ENCODE measurements around the gene AHSP. TPM values are rescaled to one million over a fixed set of nuclear protein-coding genes. Genes with fewer than 3 reads are reported as not detected.
"Not testable (repeated sequence)": the region's sequence is repeated elsewhere in the genome, so short reads cannot be mapped to it uniquely, and the experiment has no call there.

AHSP gene
- total and polyA plus RNA-seq, 4 donors, result 0.48 to 1,651 TPM; not detected in 2

GRCh38 chr16:31503555-31503954 is 24.1 kb upstream of the AHSP start:
- not testable (repeated sequence) for H3K27me3 ChIP-seq (ENCODE audit: control insufficient read depth in 4 of 4, insufficient read depth in 4 of 4, low read length in 3 of 4); DNase-seq (ENCODE audit: low spot score); H3K27ac ChIP-seq (ENCODE audit: low read depth in 1 of 2, low read length in 2 of 2); H3K9me3 ChIP-seq (ENCODE audit: control insufficient read depth in 4 of 4, low read length in 3 of 4); H3K9ac ChIP-seq (ENCODE audit: low read depth in 1 of 2, low read length in 2 of 2); H3K4me3 ChIP-seq (ENCODE audit: low read depth in 1 of 3, low read length in 3 of 3)
- Histone ChIP-seq H3K4me1 (ENCODE audit: control insufficient read depth in 4 of 4, insufficient read depth in 4 of 4, low read length in 3 of 4) (peaks cover 12 to 69% (median 59%) of the 10 kb centered on the region in 4 donors), H3K36me3 (ENCODE audit: control insufficient read depth in 4 of 4, insufficient read depth in 3 of 4, low read depth in 1 of 4, low read length in 3 of 4) (peaks cover 0 to 13% (median 6%) of the 10 kb centered on the region in 4 donors)
- 90% methylated on average over 8 of the region's 8 CpGs for WGBS

DNA sequence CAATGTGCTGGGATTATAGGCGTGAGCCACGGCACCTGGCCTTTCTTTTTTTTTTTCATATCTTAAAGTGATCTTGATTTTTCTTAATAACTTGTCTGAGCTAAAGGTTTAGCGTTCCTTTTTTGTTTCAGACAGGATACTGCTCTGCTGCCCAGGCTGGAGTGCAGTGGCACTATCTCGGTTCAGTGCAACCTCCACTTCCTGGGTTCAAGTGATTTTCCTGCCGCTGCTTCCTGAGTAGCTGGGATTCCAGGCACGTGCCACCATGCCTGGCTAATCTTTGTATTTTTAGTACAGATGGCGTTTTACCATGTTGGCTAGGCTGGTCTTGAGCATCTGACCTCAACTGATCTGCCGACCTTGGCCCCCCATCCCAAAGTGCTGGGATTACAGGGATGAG is 23.5 kb upstream of the AHSP start:
- H3K27ac ChIP-seq (ENCODE audit: low read depth in 1 of 2, low read length in 2 of 2), result no peak overlapping the region
- H3K27me3 ChIP-seq (ENCODE audit: control insufficient read depth in 4 of 4, insufficient read depth in 4 of 4, low read length in 3 of 4), result no peaks in the 10 kb centered on the region
- H3K4me3 ChIP-seq (ENCODE audit: low read depth in 1 of 3, low read length in 3 of 3), result no peak overlapping the region
- H3K36me3 ChIP-seq (ENCODE audit: control insufficient read depth in 4 of 4, insufficient read depth in 3 of 4, low read depth in 1 of 4, low read length in 3 of 4), result peaks cover 0 to 7% (median 3%) of the 10 kb centered on the region in 4 donors
- peak; percentile 81 for TF ChIP-seq NR2F2 (IDR thresholded peaks at IDR 0.05)
- no peak for TF ChIP-seq GABPA (IDR thresholded peaks at IDR 0.05 in 1 of 2, conservative IDR thresholded peaks at IDR 0.05 in 1 of 2)
- H3K4me1 ChIP-seq (ENCODE audit: control insufficient read depth in 4 of 4, insufficient read depth in 4 of 4, low read length in 3 of 4), result peaks cover 12 to 73% (median 60%) of the 10 kb centered on the region in 4 donors
- no peak overlapping the region for H3K9ac ChIP-seq (ENCODE audit: low read depth in 1 of 2, low read length in 2 of 2)
- 75% methylated on average over 8 of the region's 8 CpGs for WGBS
- H3K9me3 ChIP-seq (ENCODE audit: control insufficient read depth in 4 of 4, low read length in 3 of 4), result no peaks in the 10 kb centered on the region
- no peak for DNase-seq (ENCODE audit: low spot score)

GRCh38 chr16:31505483-31505882 is 22.2 kb upstream of the AHSP start:
- peaks cover 12 to 79% (median 60%) of the 10 kb centered on the region in 4 donors for H3K4me1 ChIP-seq (ENCODE audit: control insufficient read depth in 4 of 4, insufficient read depth in 4 of 4, low read length in 3 of 4)

DNA sequence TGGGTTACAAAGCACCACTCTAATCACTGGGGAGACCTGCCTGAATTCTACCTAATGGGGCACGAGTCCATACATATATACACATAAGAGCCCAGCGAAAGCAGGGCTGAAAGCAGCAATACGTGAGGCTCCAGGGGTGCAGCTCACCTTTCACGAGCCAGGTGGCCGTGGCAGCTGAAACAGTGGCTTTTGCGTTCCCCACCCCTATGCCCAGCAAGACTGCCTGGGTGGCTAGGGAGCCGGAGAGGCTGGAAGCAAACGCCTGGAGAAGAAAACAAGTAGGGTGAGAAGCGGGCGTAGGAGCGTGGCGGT is 20.1 kb upstream of the AHSP start:
- no peak for DNase-seq (ENCODE audit: low spot score)
- peaks cover 7 to 58% (median 40%) of the 10 kb centered on the region in 4 donors for H3K4me1 ChIP-seq (ENCODE audit: control insufficient read depth in 4 of 4, insufficient read depth in 4 of 4, low read length in 3 of 4)
- peak overlapping the region; percentile 80 to 100 for H3K9ac ChIP-seq (ENCODE audit: low read depth in 1 of 2, low read length in 2 of 2)
- H3K9me3 ChIP-seq (ENCODE audit: control insufficient read depth in 4 of 4, low read length in 3 of 4), result no peaks in the 10 kb centered on the region
- 1% methylated on average over 12 of the region's 12 CpGs for WGBS
- H3K27ac ChIP-seq (ENCODE audit: low read depth in 1 of 2, low read length in 2 of 2), result peak overlapping the region; percentile 74 to 88
- peaks cover 0 to 3% (median 0%) of the 10 kb centered on the region in 4 donors for H3K36me3 ChIP-seq (ENCODE audit: control insufficient read depth in 4 of 4, insufficient read depth in 3 of 4, low read depth in 1 of 4, low read length in 3 of 4)
- no peaks in the 10 kb centered on the region for H3K27me3 ChIP-seq (ENCODE audit: control insufficient read depth in 4 of 4, insufficient read depth in 4 of 4, low read length in 3 of 4)
- peak overlapping the region; percentile 89 to 97 (median 90) for H3K4me3 ChIP-seq (ENCODE audit: low read depth in 1 of 3, low read length in 3 of 3)
- no peak for TF ChIP-seq RXRA (IDR thresholded peaks at IDR 0.05)
- no peak for TF ChIP-seq YY1 (IDR thresholded peaks at IDR 0.05)
- TF ChIP-seq RAD21 (IDR thresholded peaks at IDR 0.05), result no peak
- TF ChIP-seq TAF1 (conservative IDR thresholded peaks at IDR 0.05), result no peak
- no peak for TF ChIP-seq HNF4A (conservative IDR thresholded peaks at IDR 0.05)
- no peak for TF ChIP-seq EGR1 (IDR thresholded peaks at IDR 0.05; ENCODE audit: low read depth in 2 of 2)
- no peak for TF ChIP-seq ATF3 (IDR thresholded peaks at IDR 0.05)
- TF ChIP-seq JUND (IDR thresholded peaks at IDR 0.05), result no peak
- TF ChIP-seq ZBTB33 (IDR thresholded peaks at IDR 0.05), result no peak
- TF ChIP-seq FOXA1 (IDR thresholded peaks at IDR 0.05), result no peak

More at GRCh38 chr16:31505483-31505882, 22.2 kb upstream of the AHSP start:
- TF ChIP-seq HNF4G (IDR thresholded peaks at IDR 0.05), result no peak
- no peak for TF ChIP-seq JUND (IDR thresholded peaks at IDR 0.05)
- no peak for TF ChIP-seq ZBTB33 (IDR thresholded peaks at IDR 0.05)
- no peak for DNase-seq (ENCODE audit: low spot score)
- 82% methylated on average over 4 of the region's 4 CpGs for WGBS
- Histone ChIP-seq H3K9me3 (ENCODE audit: control insufficient read depth in 4 of 4, low read length in 3 of 4) (no peaks in the 10 kb centered on the region), H3K27ac (ENCODE audit: low read depth in 1 of 2, low read length in 2 of 2) (no peak overlapping the region), H3K36me3 (ENCODE audit: control insufficient read depth in 4 of 4, insufficient read depth in 3 of 4, low read depth in 1 of 4, low read length in 3 of 4) (peaks cover 0 to 3% (median 0%) of the 10 kb centered on the region in 4 donors), H3K9ac (ENCODE audit: low read depth in 1 of 2, low read length in 2 of 2) (no peak overlapping the region), H3K27me3 (ENCODE audit: control insufficient read depth in 4 of 4, insufficient read depth in 4 of 4, low read length in 3 of 4) (no peaks in the 10 kb centered on the region), H3K4me3 (ENCODE audit: low read depth in 1 of 3, low read length in 3 of 3) (no peak overlapping the region)
